M059J (cell line): ENCODE results near the gene OR4D11. TPM values are rescaled to one million over a fixed set of nuclear protein-coding genes. Genes with fewer than 3 reads are reported as not detected.

Source experiments
- DNase-seq: peaks from one replicate; pipeline ENCODE4 v3.0.0-alpha.2; 2012; ENCODE audit warnings: low read depth
- total RNA-seq: library from RNA; depleted of rRNA; stranded (reverse); fragments of >200 nt; shearing (Covaris generic); gene quantifications from 2 replicates; pipeline ENCODE4 v1.2.3, GENCODE V29; 2014; rRNA removed

The OR4D11 gene
- total RNA-seq, 1 experiment from 2014 or later, result not detected

DNA sequence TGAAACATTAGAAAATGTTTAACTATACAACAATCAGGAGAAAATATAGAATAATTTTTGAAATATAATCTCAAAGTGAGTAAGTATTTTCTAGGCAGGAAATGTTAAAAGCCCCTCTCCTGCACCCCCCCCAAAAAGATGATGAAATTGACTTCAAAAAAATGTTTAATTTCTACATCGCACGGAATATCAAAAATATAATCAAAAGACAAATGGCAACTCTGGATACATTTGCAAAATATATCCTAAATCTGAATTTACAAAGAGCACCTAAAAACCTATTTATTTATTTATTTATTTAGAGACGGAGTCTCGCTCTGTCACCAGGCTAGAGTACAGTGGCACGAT lies 44.9 kb downstream of the OR4D11 start:
- no peak for DNase-seq

DNA sequence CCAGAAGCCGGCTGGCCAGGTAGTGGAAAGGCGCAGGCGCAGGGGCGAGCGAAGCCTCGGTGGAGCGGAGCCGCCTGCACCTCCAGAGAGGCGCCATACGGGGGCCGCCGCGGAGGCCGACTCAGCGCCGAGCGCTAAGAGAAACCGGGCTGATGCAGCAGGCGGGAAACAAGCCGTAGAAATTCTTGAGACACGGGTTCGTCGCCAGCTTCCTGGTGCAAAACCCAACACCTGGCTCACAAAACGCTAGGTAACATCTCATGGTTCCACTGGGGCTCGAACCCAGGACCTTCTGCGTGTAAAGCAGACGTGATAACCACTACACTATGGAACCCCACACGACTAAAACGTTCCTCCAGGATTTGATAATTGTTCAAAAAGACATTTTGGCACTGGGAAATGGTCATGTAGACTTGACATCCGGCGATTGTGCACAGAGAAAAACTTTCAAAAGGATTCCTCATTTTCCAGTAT lies 47.0 kb downstream of the OR4D11 start:
- DNase-seq, result peak; percentile 97

DNA sequence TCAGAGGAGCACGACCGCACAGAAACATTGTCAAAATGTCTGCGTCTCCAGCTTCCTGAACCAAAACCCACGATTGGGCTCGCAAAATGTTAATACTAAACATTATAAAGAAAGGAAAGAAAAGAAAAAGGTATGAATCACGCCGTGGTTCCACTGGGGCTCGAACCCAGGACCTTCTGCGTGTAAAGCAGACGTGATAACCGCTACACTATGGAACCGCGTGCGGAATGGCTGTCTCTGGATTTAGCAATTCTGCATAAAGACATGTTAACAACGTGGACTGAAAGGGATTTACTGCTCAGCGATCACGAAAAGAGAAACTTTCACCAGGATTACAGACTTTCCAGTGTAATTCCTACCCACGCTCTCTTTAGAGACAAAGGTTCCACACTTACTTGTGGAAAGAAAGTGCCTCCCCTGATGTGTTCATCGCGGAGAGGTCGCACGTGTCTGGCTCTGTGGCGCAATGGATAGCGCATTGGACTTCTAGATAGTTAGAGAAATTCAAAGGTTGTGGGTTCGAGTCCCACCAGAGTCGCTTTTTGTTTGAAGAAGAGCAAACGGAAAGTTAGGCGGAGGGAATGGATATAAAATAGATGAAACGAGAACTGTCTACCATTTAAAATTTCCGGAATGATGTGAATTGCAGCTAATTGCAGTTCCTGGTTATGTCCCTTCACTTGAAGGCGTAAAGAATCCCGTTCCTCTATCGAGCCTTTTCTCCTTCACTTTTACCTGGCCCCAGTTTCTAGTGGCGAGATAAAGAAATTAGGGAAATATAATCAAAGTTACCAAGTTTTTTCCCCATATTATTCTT lies 47.7 kb downstream of the OR4D11 start:
- peak; percentile 94 for DNase-seq

DNA sequence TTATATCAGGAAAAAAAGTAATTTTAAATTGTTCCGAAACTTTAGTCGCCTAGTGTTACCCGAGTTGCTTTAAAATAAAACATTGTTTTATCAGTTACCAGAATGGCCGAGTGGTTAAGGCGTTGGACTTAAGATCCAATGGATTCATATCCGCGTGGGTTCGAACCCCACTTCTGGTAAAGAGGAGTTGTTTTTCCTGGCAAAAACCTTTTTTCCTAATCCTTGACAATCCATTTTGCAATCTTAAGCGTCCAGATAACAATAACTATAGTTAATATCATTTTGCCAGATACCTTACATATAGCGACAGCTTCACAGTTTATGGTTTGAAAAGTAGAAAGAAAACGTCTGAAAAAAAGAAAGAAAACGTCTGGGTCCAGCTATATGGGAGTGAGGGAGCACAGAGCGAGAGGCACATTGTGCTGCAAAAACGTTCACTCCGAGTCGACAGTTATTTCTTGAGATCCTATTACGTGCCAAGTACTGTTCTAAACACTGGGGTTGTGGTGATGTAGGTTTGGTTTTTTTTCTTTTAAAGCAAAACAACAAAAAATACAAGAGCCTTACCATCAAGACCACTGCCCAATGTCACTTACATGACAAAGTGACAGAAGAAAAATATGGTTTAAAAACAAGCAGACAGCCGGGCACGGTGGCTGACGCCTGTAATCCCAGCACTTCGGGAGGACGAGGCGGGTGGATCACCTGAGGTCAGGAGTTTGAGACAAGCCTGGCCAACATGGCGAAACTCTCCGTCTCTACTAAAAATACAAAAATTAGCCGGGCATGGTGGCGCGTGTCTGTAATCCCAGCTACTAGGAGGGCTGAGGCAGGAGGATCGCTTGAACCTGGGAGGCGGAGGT lies 48.5 kb downstream of the OR4D11 start:
- DNase-seq, result peak; percentile 77

DNA sequence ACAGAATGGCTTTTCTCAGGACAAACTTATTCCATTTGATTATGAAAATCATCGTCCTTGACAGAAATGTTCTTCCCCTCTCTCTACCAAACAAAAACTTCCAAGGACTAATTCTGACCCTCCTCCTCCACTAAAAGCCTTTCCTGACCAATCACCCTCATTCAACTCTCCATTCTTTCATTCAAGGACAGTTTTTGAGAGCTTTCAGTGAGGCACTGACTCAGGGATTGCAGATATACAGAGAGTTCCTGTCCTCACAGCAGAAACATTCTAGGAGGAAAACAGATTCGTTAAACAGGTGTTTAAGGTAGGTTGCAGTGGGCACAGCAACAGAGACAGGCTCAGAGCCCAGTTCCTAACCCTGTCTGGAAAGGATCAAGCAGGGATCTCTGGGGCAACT lies 49.5 kb downstream of the OR4D11 start:
- no peak for DNase-seq

DNA sequence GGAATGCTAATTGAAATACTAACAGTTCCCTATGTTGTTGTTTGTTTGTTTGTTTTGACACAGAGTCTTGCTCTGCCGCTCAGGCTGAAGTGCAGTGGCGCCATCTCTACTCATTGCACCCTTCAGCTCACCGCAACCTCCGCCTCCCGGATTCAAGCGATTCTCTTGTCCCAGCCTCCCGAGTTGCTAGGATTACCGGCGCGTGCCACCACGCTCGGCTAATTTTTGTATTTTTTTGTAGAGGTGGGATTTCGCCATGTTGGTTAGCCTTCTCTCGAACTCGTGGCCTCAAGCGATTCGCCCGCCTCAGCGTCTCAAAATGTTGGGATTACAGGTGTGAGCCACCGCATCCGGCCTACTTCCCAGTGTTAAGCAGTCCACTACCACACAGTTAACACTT lies 49.9 kb downstream of the OR4D11 start:
- DNase-seq, result no peak

Other genes starting within 250 kb of the OR4D11 start
- not detected in 2 replicates for gene OR5AN1, start 144.7 kb upstream of the OR4D11 start, total RNA-seq
- not detected in 2 replicates for gene OR5A2, start 77.2 kb upstream of the OR4D11 start, total RNA-seq
- gene OR5A1, start 67.1 kb upstream of the OR4D11 start, total RNA-seq, result not detected in 2 replicates
- gene OR4D6, start 46.6 kb upstream of the OR4D11 start, total RNA-seq, result not detected in 2 replicates
- gene OR4D10, start 30.3 kb upstream of the OR4D11 start, total RNA-seq, result not detected in 2 replicates
- not detected in 2 replicates for gene OR4D9, start 8.0 kb downstream of the OR4D11 start, total RNA-seq
- 31.2 and 41.9 TPM in 2 replicates for gene OSBP, start 112.2 kb downstream of the OR4D11 start, total RNA-seq
- 38.4 and 45.5 TPM in 2 replicates for gene PATL1, start 165.5 kb downstream of the OR4D11 start, total RNA-seq
- gene OR10V1, start 210.3 kb downstream of the OR4D11 start, total RNA-seq, result not detected in 2 replicates